HEK293 (cell line): ENCODE measurements around the gene MGAT1.

Experiments
- CTCF ChIA-PET: fragments of 350-600 bp; formaldehyde crosslinking; extraction: SDS; loops from one replicate; lab custom pipeline; 2021; ENCODE audit warnings: antibody characterized with exemption; lab: Yijun Ruan, JAX
- POLR2A ChIA-PET: fragments of 300-600 bp; formaldehyde crosslinking; extraction: SDS; loops from one replicate; lab custom pipeline; 2020; ENCODE audit warnings: antibody characterized with exemption, inconsistent platforms; lab: Yijun Ruan, JAX
- H3K27ac ChIP-seq: fragments of 200-500 bp; sonication (Bioruptor generic); 2 replicates; pipeline ENCODE4 v1.5.1; 2014; ENCODE audit warnings: low read depth, low read length, control low read depth, inconsistent platforms; ENCODE audit errors: extremely low read depth
- H3K36me3 ChIP-seq, 2 experiments: fragments of 200-500 bp in 1 of 2; sonication (Bioruptor generic) in 1 of 2; 1 replicate in 1 of 2; 2 replicates in 1 of 2; pipeline ENCODE4 v1.5.1; 2014 to 2017; ENCODE audit warnings: inconsistent platforms in 2 of 2, low read length in 2 of 2; ENCODE audit not compliant: control insufficient read depth in 2 of 2, insufficient read depth in 1 of 2
- H3K4me1 ChIP-seq: fragments of 200-500 bp; sonication (Bioruptor generic); 2 replicates; pipeline ENCODE4 v1.5.1; 2014; ENCODE audit warnings: mild to moderate bottlenecking, low read length, inconsistent platforms; ENCODE audit not compliant: control insufficient read depth, insufficient read depth
- H3K4me3 ChIP-seq: 2 replicates; pipeline ENCODE4 v1.5.1; 2011; ENCODE audit warnings: low read depth, mild to moderate bottlenecking, control low read depth, low read length, moderate library complexity
- H3K9me3 ChIP-seq: fragments of 200-500 bp; sonication (Bioruptor generic); 2 replicates; pipeline ENCODE4 v1.5.1; 2014; ENCODE audit warnings: low read depth, low read length, inconsistent platforms; ENCODE audit not compliant: control insufficient read depth, insufficient read depth
- GLI4 ChIP-seq: fragments of 450-650 bp; formaldehyde crosslinking; IDR thresholded peaks from 2 replicates; pipeline ENCODE4 v1.5.1; 2016; ENCODE audit warnings: missing biosample characterization, missing genetic modification characterization
- IKZF3 ChIP-seq: fragments of 450-650 bp; IDR thresholded peaks from 2 replicates; pipeline ENCODE4 v1.5.0; 2018; ENCODE audit warnings: missing biosample characterization, mild to moderate bottlenecking, missing genetic modification characterization, moderate library complexity
- KLF1 ChIP-seq: fragments of 450-650 bp; formaldehyde crosslinking; IDR thresholded peaks from 2 replicates; pipeline ENCODE4 v1.5.1; 2016; ENCODE audit warnings: missing biosample characterization, missing genetic modification characterization
- KLF16 ChIP-seq: fragments of 450-650 bp; formaldehyde crosslinking; IDR thresholded peaks from 2 replicates; pipeline ENCODE4 v1.5.1; 2017; ENCODE audit warnings: missing biosample characterization, missing genetic modification characterization
- KLF9 ChIP-seq: fragments of 450-650 bp; formaldehyde crosslinking; IDR thresholded peaks from 2 replicates; pipeline ENCODE4 v1.5.1; 2016; ENCODE audit warnings: missing biosample characterization, missing genetic modification characterization, low read depth
- SP7 ChIP-seq: fragments of 450-650 bp; formaldehyde crosslinking; IDR thresholded peaks from 2 replicates; pipeline ENCODE4 v1.5.1; 2016; ENCODE audit warnings: missing biosample characterization, missing genetic modification characterization
- YY1 ChIP-seq: fragments of 450-650 bp; formaldehyde crosslinking; IDR thresholded peaks from 2 replicates; pipeline ENCODE4 v1.5.1; 2018; ENCODE audit warnings: missing biosample characterization, missing genetic modification characterization
- ZFHX2 ChIP-seq: fragments of 450-650 bp; formaldehyde crosslinking; conservative IDR thresholded peaks from 2 replicates; pipeline ENCODE4 v1.5.1; 2016; ENCODE audit warnings: missing biosample characterization, missing genetic modification characterization
- ZNF10 ChIP-seq: fragments of 450-650 bp; formaldehyde crosslinking; IDR thresholded peaks from 2 replicates; pipeline ENCODE4 v1.5.1; 2017; ENCODE audit warnings: missing biosample characterization, missing genetic modification characterization
- ZNF132 ChIP-seq: fragments of 450-650 bp; formaldehyde crosslinking; IDR thresholded peaks from 2 replicates; pipeline ENCODE4 v1.5.1; 2017; ENCODE audit warnings: missing biosample characterization, missing genetic modification characterization, borderline replicate concordance
- ZNF138 ChIP-seq: fragments of 450-650 bp; formaldehyde crosslinking; IDR thresholded peaks from 2 replicates; pipeline ENCODE4 v1.5.1; 2016; ENCODE audit warnings: missing biosample characterization, missing genetic modification characterization, borderline replicate concordance
- ZNF155 ChIP-seq: fragments of 450-650 bp; formaldehyde crosslinking; IDR thresholded peaks from 2 replicates; pipeline ENCODE4 v1.5.1; 2016; ENCODE audit warnings: missing biosample characterization, missing genetic modification characterization
- ZNF211 ChIP-seq: fragments of 450-650 bp; formaldehyde crosslinking; IDR thresholded peaks from 2 replicates; pipeline ENCODE4 v1.5.1; 2016; ENCODE audit warnings: low read depth, missing biosample characterization, missing genetic modification characterization
- ZNF324 ChIP-seq: fragments of 450-650 bp; formaldehyde crosslinking; IDR thresholded peaks from 2 replicates; pipeline ENCODE4 v1.5.1; 2016; ENCODE audit warnings: missing biosample characterization, missing genetic modification characterization
- ZNF350 ChIP-seq: fragments of 450-650 bp; formaldehyde crosslinking; IDR thresholded peaks from 2 replicates; pipeline ENCODE4 v1.5.0; 2017; ENCODE audit warnings: missing biosample characterization, mild to moderate bottlenecking, missing genetic modification characterization
- ZNF544 ChIP-seq: fragments of 450-650 bp; formaldehyde crosslinking; IDR thresholded peaks from 2 replicates; pipeline ENCODE4 v1.5.0; 2017; ENCODE audit warnings: missing biosample characterization, missing genetic modification characterization
- ZNF561 ChIP-seq: fragments of 450-650 bp; IDR thresholded peaks from 2 replicates; pipeline ENCODE4 v1.5.1; 2018; ENCODE audit warnings: missing biosample characterization, missing genetic modification characterization, borderline replicate concordance
- ZNF777 ChIP-seq: fragments of 450-650 bp; formaldehyde crosslinking; IDR thresholded peaks from 2 replicates; pipeline ENCODE4 v1.5.1; 2017; ENCODE audit warnings: missing biosample characterization, missing genetic modification characterization, borderline replicate concordance
- ZNF791 ChIP-seq: fragments of 450-650 bp; formaldehyde crosslinking; IDR thresholded peaks from 2 replicates; pipeline ENCODE4 v1.5.1; 2016; ENCODE audit warnings: missing biosample characterization, missing genetic modification characterization
- TF ChIP-seq, protein P1 (sequence below): fragments of 450-650 bp; formaldehyde crosslinking; IDR thresholded peaks from 2 replicates; pipeline ENCODE4 v1.5.1; 2016; ENCODE audit warnings: missing biosample characterization, missing genetic modification characterization
- TF ChIP-seq, protein P2 (sequence below): sonication (generic); formaldehyde crosslinking; IDR thresholded peaks from 2 replicates; pipeline ENCODE4 v1.8.1; 2022; ENCODE audit warnings: mild to moderate bottlenecking, moderate library complexity, missing genetic modification reagents
- TF ChIP-seq, protein P3 (sequence below): fragments of 450-650 bp; formaldehyde crosslinking; IDR thresholded peaks from 2 replicates; pipeline ENCODE4 v1.5.1; 2017; ENCODE audit warnings: missing biosample characterization, missing genetic modification characterization
- TF ChIP-seq, protein P4 (sequence below): fragments of 450-650 bp; formaldehyde crosslinking; IDR thresholded peaks from 2 replicates; pipeline ENCODE4 v1.5.1; 2017; ENCODE audit warnings: missing biosample characterization, mild to moderate bottlenecking, missing genetic modification characterization, moderate library complexity
- TF ChIP-seq, protein P5 (sequence below): fragments of 450-650 bp; formaldehyde crosslinking; IDR thresholded peaks from 2 replicates; pipeline ENCODE4 v1.5.1; 2016; ENCODE audit warnings: missing biosample characterization, missing genetic modification characterization
- TF ChIP-seq, protein P6 (sequence below): fragments of 450-650 bp; formaldehyde crosslinking; IDR thresholded peaks from 2 replicates; pipeline ENCODE4 v1.5.1; 2016; ENCODE audit warnings: missing biosample characterization, missing genetic modification characterization

The MGAT1 gene

DNA sequence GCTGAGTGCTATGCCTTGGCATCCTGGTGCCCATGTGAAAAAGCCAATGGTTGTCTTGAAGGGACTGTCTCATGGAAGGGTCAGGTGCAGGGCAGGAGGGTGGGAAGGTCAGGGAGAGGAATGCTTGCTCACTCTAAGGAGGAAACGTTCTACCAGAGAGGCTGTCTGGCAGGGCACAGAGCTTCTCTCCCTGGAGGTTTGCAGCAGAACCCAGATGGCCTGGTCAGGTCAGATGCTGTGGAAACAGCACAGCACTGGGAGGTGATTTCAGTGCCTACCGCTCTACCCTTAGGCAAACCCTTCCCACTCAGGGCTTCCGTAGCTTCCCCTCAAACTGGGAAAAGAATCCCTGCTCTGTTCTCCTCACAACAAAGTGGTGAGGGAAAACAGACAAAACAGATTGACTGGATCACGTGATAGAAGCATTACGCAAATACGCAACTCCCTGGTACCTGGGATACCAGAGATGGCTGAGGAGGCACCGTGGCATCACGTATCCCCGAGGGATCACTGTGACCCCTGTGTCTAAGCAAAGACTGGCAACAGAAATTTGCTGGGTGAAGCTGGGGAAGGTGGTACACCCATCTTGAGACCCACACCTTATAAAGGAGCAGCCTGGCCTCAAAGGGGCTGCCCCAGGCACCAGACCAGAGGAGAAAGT, 3.9 kb upstream of the MGAT1 start:
- H3K4me1 ChIP-seq, result peaks cover 17% of the 10 kb centered on the region
- H3K27ac ChIP-seq, result no peak overlapping the region
- H3K4me3 ChIP-seq, result no peak overlapping the region
- H3K9me3 ChIP-seq, result no peaks in the 10 kb centered on the region
- TF ChIP-seq KLF1 (tag by site-specific recombination), result no peak
- TF ChIP-seq, protein P1, sequence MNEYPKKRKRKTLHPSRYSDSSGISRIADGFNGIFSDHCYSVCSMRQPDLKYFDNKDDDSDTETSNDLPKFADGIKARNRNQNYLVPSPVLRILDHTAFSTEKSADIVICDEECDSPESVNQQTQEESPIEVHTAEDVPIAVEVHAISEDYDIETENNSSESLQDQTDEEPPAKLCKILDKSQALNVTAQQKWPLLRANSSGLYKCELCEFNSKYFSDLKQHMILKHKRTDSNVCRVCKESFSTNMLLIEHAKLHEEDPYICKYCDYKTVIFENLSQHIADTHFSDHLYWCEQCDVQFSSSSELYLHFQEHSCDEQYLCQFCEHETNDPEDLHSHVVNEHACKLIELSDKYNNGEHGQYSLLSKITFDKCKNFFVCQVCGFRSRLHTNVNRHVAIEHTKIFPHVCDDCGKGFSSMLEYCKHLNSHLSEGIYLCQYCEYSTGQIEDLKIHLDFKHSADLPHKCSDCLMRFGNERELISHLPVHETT, result no peak
- no peak for TF ChIP-seq KLF9 (tag by site-specific recombination)
- TF ChIP-seq, protein P2, sequence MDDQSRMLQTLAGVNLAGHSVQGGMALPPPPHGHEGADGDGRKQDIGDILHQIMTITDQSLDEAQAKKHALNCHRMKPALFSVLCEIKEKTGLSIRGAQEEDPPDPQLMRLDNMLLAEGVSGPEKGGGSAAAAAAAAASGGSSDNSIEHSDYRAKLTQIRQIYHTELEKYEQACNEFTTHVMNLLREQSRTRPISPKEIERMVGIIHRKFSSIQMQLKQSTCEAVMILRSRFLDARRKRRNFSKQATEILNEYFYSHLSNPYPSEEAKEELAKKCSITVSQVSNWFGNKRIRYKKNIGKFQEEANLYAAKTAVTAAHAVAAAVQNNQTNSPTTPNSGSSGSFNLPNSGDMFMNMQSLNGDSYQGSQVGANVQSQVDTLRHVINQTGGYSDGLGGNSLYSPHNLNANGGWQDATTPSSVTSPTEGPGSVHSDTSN, result no peak
- TF ChIP-seq ZNF10 (tag by site-specific recombination), result no peak
- no peak for TF ChIP-seq ZNF561 (tag by site-specific recombination)
- TF ChIP-seq KLF16 (tag by site-specific recombination), result no peak
- no peak for TF ChIP-seq ZNF211 (tag by site-specific recombination)
- TF ChIP-seq ZFHX2 (tag by site-specific recombination), result no peak
- ChIA-PET POLR2A (no interaction called here), CTCF (no interaction called here)
- peaks cover 0 to 25% of the 10 kb centered on the region in 2 experiments; a peak in 1 of 3 replicates for H3K36me3 ChIP-seq

DNA sequence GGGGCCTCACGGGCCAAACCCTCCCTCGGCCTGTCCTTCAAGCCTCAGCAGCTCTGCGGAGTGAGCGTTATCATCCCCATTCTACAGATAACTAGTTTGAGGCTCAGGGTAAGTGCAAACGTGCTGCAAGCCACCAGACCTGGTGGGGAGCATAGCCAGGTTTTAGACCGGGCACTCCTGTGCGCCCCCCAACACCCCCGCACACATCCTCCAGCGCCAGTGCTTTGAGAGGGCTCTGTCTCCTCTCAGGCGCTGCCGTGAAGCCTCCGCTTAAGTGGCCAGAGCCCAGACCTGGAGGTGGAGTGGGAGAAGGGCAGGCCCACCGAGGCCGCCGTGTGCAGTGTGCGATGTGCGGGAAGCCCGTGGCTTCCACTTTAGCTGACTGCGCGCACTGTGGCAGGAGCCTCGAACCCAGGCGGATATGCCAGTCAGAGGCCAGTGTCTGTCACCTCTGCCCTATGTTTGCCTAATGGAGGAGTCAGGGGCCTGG, 1.6 kb upstream of the MGAT1 start:
- CTCF ChIA-PET, result no interaction called here
- Histone ChIP-seq H3K9me3 (no peaks in the 10 kb centered on the region), H3K4me3 (no peak overlapping the region), H3K4me1 (peaks cover 21% of the 10 kb centered on the region), H3K27ac (no peak overlapping the region), H3K36me3 (peaks cover 0 to 38% of the 10 kb centered on the region in 2 experiments; a peak in 1 of 3 replicates)
- POLR2A ChIA-PET, result no interaction called here
- no peak for TF ChIP-seq ZNF350
- TF ChIP-seq ZNF155, result no peak
- no peak for TF ChIP-seq GLI4 (tag by site-specific recombination)
- TF ChIP-seq, protein P3, sequence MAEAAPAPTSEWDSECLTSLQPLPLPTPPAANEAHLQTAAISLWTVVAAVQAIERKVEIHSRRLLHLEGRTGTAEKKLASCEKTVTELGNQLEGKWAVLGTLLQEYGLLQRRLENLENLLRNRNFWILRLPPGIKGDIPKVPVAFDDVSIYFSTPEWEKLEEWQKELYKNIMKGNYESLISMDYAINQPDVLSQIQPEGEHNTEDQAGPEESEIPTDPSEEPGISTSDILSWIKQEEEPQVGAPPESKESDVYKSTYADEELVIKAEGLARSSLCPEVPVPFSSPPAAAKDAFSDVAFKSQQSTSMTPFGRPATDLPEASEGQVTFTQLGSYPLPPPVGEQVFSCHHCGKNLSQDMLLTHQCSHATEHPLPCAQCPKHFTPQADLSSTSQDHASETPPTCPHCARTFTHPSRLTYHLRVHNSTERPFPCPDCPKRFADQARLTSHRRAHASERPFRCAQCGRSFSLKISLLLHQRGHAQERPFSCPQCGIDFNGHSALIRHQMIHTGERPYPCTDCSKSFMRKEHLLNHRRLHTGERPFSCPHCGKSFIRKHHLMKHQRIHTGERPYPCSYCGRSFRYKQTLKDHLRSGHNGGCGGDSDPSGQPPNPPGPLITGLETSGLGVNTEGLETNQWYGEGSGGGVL (tag by site-specific recombination), result no peak
- no peak for TF ChIP-seq ZNF791
- no peak for TF ChIP-seq ZNF132 (tag by site-specific recombination)
- TF ChIP-seq, protein P4, sequence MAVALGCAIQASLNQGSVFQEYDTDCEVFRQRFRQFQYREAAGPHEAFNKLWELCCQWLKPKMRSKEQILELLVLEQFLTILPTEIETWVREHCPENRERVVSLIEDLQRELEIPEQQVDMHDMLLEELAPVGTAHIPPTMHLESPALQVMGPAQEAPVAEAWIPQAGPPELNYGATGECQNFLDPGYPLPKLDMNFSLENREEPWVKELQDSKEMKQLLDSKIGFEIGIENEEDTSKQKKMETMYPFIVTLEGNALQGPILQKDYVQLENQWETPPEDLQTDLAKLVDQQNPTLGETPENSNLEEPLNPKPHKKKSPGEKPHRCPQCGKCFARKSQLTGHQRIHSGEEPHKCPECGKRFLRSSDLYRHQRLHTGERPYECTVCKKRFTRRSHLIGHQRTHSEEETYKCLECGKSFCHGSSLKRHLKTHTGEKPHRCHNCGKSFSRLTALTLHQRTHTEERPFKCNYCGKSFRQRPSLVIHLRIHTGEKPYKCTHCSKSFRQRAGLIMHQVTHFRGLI (tag by site-specific recombination), result no peak
- TF ChIP-seq, protein P5, sequence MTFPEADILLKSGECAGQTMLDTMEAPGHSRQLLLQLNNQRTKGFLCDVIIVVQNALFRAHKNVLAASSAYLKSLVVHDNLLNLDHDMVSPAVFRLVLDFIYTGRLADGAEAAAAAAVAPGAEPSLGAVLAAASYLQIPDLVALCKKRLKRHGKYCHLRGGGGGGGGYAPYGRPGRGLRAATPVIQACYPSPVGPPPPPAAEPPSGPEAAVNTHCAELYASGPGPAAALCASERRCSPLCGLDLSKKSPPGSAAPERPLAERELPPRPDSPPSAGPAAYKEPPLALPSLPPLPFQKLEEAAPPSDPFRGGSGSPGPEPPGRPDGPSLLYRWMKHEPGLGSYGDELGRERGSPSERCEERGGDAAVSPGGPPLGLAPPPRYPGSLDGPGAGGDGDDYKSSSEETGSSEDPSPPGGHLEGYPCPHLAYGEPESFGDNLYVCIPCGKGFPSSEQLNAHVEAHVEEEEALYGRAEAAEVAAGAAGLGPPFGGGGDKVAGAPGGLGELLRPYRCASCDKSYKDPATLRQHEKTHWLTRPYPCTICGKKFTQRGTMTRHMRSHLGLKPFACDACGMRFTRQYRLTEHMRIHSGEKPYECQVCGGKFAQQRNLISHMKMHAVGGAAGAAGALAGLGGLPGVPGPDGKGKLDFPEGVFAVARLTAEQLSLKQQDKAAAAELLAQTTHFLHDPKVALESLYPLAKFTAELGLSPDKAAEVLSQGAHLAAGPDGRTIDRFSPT (tag by site-specific recombination), result no peak
- TF ChIP-seq, protein P6, sequence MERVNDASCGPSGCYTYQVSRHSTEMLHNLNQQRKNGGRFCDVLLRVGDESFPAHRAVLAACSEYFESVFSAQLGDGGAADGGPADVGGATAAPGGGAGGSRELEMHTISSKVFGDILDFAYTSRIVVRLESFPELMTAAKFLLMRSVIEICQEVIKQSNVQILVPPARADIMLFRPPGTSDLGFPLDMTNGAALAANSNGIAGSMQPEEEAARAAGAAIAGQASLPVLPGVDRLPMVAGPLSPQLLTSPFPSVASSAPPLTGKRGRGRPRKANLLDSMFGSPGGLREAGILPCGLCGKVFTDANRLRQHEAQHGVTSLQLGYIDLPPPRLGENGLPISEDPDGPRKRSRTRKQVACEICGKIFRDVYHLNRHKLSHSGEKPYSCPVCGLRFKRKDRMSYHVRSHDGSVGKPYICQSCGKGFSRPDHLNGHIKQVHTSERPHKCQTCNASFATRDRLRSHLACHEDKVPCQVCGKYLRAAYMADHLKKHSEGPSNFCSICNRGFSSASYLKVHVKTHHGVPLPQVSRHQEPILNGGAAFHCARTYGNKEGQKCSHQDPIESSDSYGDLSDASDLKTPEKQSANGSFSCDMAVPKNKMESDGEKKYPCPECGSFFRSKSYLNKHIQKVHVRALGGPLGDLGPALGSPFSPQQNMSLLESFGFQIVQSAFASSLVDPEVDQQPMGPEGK, result no peak
- TF ChIP-seq ZNF138 (tag by site-specific recombination), result no peak
- TF ChIP-seq ZNF544 (tag by site-specific recombination), result no peak
- TF ChIP-seq SP7 (tag by site-specific recombination), result no peak
- TF ChIP-seq IKZF3 (tag by site-specific recombination), result no peak
- TF ChIP-seq YY1 (tag by site-specific recombination), result no peak
- no peak for TF ChIP-seq ZNF777 (tag by site-specific recombination)
- no peak for TF ChIP-seq ZNF324 (tag by site-specific recombination)
